ENCODE data around the gene PLCZ1. TPM values are rescaled to one million over a fixed set of nuclear protein-coding genes. Genes with fewer than 3 reads are reported as not detected.

Gene PLCZ1
- total and polyA plus RNA-seq, 2 donors (not counting 3 experiments of a cell fraction or from before 2014, with no cell fraction given): not detected

DNA sequence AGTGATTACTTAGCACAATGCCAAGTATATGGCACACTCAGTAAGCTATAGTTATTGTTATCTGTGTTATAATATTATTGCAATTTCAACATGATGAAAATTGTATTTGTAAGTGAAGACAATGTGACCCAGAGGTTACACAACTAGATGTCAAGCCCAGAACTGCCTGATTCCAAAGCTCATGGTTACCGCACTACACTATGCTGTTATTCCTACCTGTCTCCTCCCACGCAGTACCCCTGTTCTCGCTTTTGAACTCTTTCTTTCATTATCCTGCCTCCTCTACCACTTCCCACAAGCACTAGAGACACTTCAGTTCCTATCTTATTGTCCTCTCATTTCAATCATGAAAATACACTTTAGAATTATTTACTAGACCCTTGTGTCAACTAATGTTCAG, 93.2 kb downstream of the PLCZ1 start:
- intact Hi-C loops (cut with micrococcal nuclease): no loop called here
- no TSS peak for BruUV-seq (replicated peaks)
- POLR2A ChIA-PET: no interaction called here

More for the DNA sequence above, 93.2 kb downstream of the PLCZ1 start:
- DNase-seq (ENCODE audit: low read depth, low spot score) (no peak), FAIRE-seq (no peak)
- no peak overlapping the region for H3K4me2 ChIP-seq (ENCODE audit: insufficient read depth, low read length)
- H3K9me1 ChIP-seq (replicated peaks; ENCODE audit: control insufficient read depth, extremely low read depth, insufficient read depth, low read length): no peaks in the 10 kb centered on the region
- H3K27ac ChIP-seq (ENCODE audit: insufficient read depth, low read depth, low read length): no peak overlapping the region
- H3K9ac ChIP-seq (replicated peaks; ENCODE audit: extremely low read depth, insufficient read depth, low read length): no peak overlapping the region
- CTCF ChIA-PET: no interaction called here
- H2AFZ ChIP-seq (ENCODE audit: low read depth, low read length): no peak overlapping the region
- H3K4me1 ChIP-seq (ENCODE audit: control insufficient read depth, extremely low read depth, insufficient read depth, low read length): no peaks in the 10 kb centered on the region
- no peaks in the 10 kb centered on the region for H4K20me1 ChIP-seq (replicated peaks; ENCODE audit: control insufficient read depth, extremely low read depth, insufficient read depth, low read length)
- no peak overlapping the region for H3K4me3 ChIP-seq (replicated peaks in 1 of 3; ENCODE audit: insufficient read depth in 1 of 3, low read depth in 1 of 3, low read length in 3 of 3)
- H3K36me3 ChIP-seq (ENCODE audit: control insufficient read depth in 2 of 2, extremely low read depth in 1 of 2, insufficient read depth in 2 of 2, low read length in 2 of 2): no peaks in the 10 kb centered on the region
- no peaks in the 10 kb centered on the region for H3K9me3 ChIP-seq (replicated peaks; ENCODE audit: control insufficient read depth, insufficient read depth, low read length)
- no peaks in the 10 kb centered on the region for H3K27me3 ChIP-seq (ENCODE audit: control insufficient read depth in 2 of 2, insufficient read depth in 2 of 2, low read length in 2 of 2)
- H3K79me2 ChIP-seq (ENCODE audit: control insufficient read depth, insufficient read depth, low read length): no peaks in the 10 kb centered on the region
- TF ChIP-seq GATA2 (IDR thresholded peaks at IDR 0.05; ENCODE audit: insufficient read depth, insufficient read length, low read depth, low read length) (no peak), EZH2 (IDR thresholded peaks at IDR 0.05; ENCODE audit: borderline replicate concordance, low read depth, low read length, severe bottlenecking) (no peak), POLR2A (IDR thresholded peaks at IDR 0.05; ENCODE audit: low read depth, low read length) (no peak), JUN (IDR thresholded peaks at IDR 0.05; ENCODE audit: borderline replicate concordance, insufficient read depth, insufficient read length, low read depth) (no peak), FOS (IDR thresholded peaks at IDR 0.05; ENCODE audit: borderline replicate concordance, insufficient read depth, low read length) (no peak), POLR2AphosphoS5 (IDR thresholded peaks at IDR 0.05; ENCODE audit: insufficient read depth, low read depth, low read length) (no peak), MYC (IDR thresholded peaks at IDR 0.05; ENCODE audit: low read depth, low read length) (no peak)
- TF ChIP-seq, protein P1, sequence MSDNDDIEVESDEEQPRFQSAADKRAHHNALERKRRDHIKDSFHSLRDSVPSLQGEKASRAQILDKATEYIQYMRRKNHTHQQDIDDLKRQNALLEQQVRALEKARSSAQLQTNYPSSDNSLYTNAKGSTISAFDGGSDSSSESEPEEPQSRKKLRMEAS (IDR thresholded peaks at IDR 0.05; ENCODE audit: insufficient read depth, insufficient read length): no peak
- TF ChIP-seq, protein P2, sequence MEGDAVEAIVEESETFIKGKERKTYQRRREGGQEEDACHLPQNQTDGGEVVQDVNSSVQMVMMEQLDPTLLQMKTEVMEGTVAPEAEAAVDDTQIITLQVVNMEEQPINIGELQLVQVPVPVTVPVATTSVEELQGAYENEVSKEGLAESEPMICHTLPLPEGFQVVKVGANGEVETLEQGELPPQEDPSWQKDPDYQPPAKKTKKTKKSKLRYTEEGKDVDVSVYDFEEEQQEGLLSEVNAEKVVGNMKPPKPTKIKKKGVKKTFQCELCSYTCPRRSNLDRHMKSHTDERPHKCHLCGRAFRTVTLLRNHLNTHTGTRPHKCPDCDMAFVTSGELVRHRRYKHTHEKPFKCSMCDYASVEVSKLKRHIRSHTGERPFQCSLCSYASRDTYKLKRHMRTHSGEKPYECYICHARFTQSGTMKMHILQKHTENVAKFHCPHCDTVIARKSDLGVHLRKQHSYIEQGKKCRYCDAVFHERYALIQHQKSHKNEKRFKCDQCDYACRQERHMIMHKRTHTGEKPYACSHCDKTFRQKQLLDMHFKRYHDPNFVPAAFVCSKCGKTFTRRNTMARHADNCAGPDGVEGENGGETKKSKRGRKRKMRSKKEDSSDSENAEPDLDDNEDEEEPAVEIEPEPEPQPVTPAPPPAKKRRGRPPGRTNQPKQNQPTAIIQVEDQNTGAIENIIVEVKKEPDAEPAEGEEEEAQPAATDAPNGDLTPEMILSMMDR (IDR thresholded peaks at IDR 0.05; ENCODE audit: extremely low read depth in 1 of 2, insufficient read depth in 1 of 2, low read depth in 1 of 2, low read length in 2 of 2): no peak
- dilution Hi-C loops (cut with MboI; ENCODE audit: extremely low pct_ligation_motif_present, low sequenced_read_pairs): no loop called here
